Lung (tissue), 12 donors: ENCODE results near the gene GAPT. TPM values are rescaled to one million over a fixed set of nuclear protein-coding genes. Genes with fewer than 3 reads are reported as not detected.

Experiments used
- ATAC-seq: fragments of 200-7000 bp; cut with Tn5 transposase; one replicate; pipeline ENCODE4 v1.9.1; 2020; ENCODE audit warnings: moderate number of reproducible peaks; ENCODE audit not compliant: insufficient read depth, low FRiP score
- DNase-seq, 3 donors: peaks; one replicate each; pipeline ENCODE4 v3.0.0-alpha.2; 2013 to 2017
- H3K27ac ChIP-seq, 2 donors: one replicate each; pipeline ENCODE4 v1.5.1; 2013; ENCODE audit warnings: mild to moderate bottlenecking in 2 of 2, moderate library complexity in 2 of 2, control low read depth in 1 of 2, inconsistent platforms in 1 of 2, low read depth in 1 of 2, low read length in 1 of 2
- H3K27me3 ChIP-seq, 3 donors: one replicate each; pipeline ENCODE4 v1.5.1; 2013; ENCODE audit warnings: low read length in 2 of 3; ENCODE audit not compliant: control insufficient read depth in 3 of 3, insufficient read depth in 3 of 3
- H3K36me3 ChIP-seq, 4 donors: one replicate each; pipeline ENCODE4 v1.5.1; 2013; ENCODE audit warnings: low read length in 4 of 4, mild to moderate bottlenecking in 1 of 4, moderate library complexity in 1 of 4; ENCODE audit not compliant: control insufficient read depth in 4 of 4, insufficient read depth in 4 of 4
- H3K4me1 ChIP-seq, 5 donors: one replicate each; pipeline ENCODE4 v1.5.1; 2013; ENCODE audit warnings: low read length in 5 of 5, mild to moderate bottlenecking in 2 of 5, moderate library complexity in 1 of 5; ENCODE audit not compliant: control insufficient read depth in 5 of 5, insufficient read depth in 5 of 5
- H3K4me3 ChIP-seq: one replicate; pipeline ENCODE4 v1.5.1; 2013; ENCODE audit warnings: mild to moderate bottlenecking, control low read depth, moderate library complexity
- H3K9ac ChIP-seq, 2 donors: one replicate each; pipeline ENCODE4 v1.5.1; 2013; ENCODE audit warnings: low read length in 2 of 2, control low read depth in 1 of 2; ENCODE audit not compliant: insufficient read depth in 1 of 2
- H3K9me3 ChIP-seq, 4 donors: one replicate each; pipeline ENCODE4 v1.5.1; 2013; ENCODE audit warnings: low read length in 3 of 4, mild to moderate bottlenecking in 1 of 4, moderate library complexity in 1 of 4; ENCODE audit not compliant: control insufficient read depth in 4 of 4, insufficient read depth in 3 of 4
- WGBS, 2 donors: extraction: QIAGEN DNeasy Blood & Tissue Kit; methylation state at CpG; one replicate each; pipeline ENCODE4 v1.1.7; 2013; 5-methylcytosine and 5-hydroxymethylcytosine counted together
- polyA plus RNA-seq, 2 donors: library from polyadenylated mRNA; stranded (reverse); fragments of 200-250 nt; gene quantifications; one replicate each; pipeline ENCODE4 v1.2.1, GENCODE V29; 2013
- total RNA-seq, 2 donors: library from RNA; depleted of rRNA in 1 of 2; stranded (reverse); fragments of >200 nt in 1 of 2; gene quantifications; one replicate each; pipeline ENCODE4 v1.2.1, GENCODE V29; 2014 to 2021
- TF ChIP-seq, protein P1 (sequence below): IDR thresholded peaks from 2 replicates; pipeline ENCODE4 v1.5.1; 2012; ENCODE audit warnings: mild to moderate bottlenecking; ENCODE audit errors: control extremely low read depth, extremely low read depth
- donor health status: control.
- donor health status: control.
- donor health status: Bipolar disorder and iron deficiency.
- donor health status: healthy.
- donor health status: DM: yes; HTN: yes; CAD: no.

GAPT gene
- total and polyA plus RNA-seq, 4 donors, result 4.0 to 20.5 (median 4.6) TPM

DNA sequence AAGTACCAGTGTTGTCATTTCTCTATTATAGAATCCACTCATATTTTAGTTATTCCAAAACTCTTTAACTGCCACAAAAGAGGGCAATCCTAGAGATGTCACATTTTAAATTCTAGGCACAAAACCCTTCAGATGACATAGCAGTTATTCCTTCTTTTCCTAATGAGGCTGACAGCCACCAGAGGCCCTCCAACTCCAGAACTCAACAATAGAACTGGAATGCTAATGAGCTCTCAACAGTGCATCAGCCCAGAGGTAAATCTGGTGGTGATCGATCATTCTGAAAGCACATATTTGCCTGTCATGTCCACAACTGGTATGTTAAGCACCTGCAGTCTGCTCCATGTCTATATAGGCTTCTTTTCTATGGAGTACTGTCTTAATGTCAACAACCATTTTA, 51.5 kb downstream of the GAPT start:
- Histone ChIP-seq H3K9ac (no peak overlapping the region), H3K27me3 (no peaks in the 10 kb centered on the region), H3K27ac (no peak overlapping the region), H3K4me3 (no peak overlapping the region), H3K4me1 (no peaks in the 10 kb centered on the region), H3K36me3 (no peaks in the 10 kb centered on the region), H3K9me3 (peaks cover 0 to 2% (median 0%) of the 10 kb centered on the region in 4 donors)
- TF ChIP-seq, protein P1, sequence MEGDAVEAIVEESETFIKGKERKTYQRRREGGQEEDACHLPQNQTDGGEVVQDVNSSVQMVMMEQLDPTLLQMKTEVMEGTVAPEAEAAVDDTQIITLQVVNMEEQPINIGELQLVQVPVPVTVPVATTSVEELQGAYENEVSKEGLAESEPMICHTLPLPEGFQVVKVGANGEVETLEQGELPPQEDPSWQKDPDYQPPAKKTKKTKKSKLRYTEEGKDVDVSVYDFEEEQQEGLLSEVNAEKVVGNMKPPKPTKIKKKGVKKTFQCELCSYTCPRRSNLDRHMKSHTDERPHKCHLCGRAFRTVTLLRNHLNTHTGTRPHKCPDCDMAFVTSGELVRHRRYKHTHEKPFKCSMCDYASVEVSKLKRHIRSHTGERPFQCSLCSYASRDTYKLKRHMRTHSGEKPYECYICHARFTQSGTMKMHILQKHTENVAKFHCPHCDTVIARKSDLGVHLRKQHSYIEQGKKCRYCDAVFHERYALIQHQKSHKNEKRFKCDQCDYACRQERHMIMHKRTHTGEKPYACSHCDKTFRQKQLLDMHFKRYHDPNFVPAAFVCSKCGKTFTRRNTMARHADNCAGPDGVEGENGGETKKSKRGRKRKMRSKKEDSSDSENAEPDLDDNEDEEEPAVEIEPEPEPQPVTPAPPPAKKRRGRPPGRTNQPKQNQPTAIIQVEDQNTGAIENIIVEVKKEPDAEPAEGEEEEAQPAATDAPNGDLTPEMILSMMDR, result no peak
- 95% methylated on average over 1 of the region's 1 CpG for WGBS, 2 donors
- DNase-seq (no peak), ATAC-seq (no peak)

DNA sequence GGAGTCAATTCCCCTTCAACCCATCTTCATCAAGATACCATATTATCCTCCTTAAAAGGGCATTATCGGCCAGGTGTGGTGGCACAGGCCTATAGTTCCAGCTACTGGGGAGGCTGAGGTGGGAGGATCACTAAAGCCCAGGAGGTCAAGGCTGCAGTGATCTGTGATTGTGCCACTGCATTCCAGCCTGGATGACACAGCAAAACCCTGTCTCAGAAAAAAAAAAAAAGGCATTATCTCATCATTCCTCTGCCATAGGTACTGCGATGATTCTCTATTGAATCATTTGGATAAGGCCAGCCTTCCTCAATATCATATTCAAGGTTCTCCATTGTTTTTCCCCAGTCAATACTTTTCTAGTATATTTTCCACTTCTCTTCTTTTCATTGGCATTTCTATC, 52.5 kb downstream of the GAPT start:
- Histone ChIP-seq H3K36me3 (no peaks in the 10 kb centered on the region), H3K4me3 (no peak overlapping the region), H3K9ac (no peak overlapping the region), H3K4me1 (no peaks in the 10 kb centered on the region), H3K27me3 (no peaks in the 10 kb centered on the region), H3K27ac (no peak overlapping the region), H3K9me3 (peaks cover 0 to 2% (median 0%) of the 10 kb centered on the region in 4 donors)
- WGBS, 2 donors, result 72 to 78% methylated on average over 2 of the region's 2 CpGs
- TF ChIP-seq, protein P1, result no peak
- DNase-seq, result no peak
- no peak for ATAC-seq

DNA sequence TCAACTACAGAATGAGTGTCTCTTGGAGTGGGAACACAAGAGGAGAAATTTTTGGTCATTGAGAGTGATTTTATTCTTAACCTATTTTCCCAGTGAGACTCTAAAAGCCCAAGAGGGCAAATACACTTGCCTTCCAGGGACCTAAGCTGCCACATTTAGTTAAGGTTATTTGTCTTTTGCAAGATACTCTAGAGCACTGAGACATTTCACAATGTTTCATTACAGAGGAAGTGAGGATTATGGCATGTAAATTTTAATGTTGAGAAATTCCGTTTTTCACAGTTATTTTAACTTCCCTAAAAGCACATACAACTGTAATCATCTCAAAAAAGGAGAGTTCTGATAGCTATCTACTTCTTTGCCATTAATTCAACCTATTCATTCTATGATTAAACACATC, 53.0 kb downstream of the GAPT start:
- DNase-seq (peak in 1 of 3 donors; percentile 1), ATAC-seq (peak; percentile 75)
- H3K27ac ChIP-seq, result no peak overlapping the region
- no peaks in the 10 kb centered on the region for H3K36me3 ChIP-seq
- H3K9ac ChIP-seq, result no peak overlapping the region
- H3K4me3 ChIP-seq, result no peak overlapping the region
- WGBS, 2 donors, result 9 to 21% methylated on average over 1 of the region's 1 CpG
- H3K9me3 ChIP-seq, result peaks cover 0 to 2% (median 0%) of the 10 kb centered on the region in 4 donors
- H3K27me3 ChIP-seq, result no peaks in the 10 kb centered on the region
- TF ChIP-seq, protein P1, result no peak
- H3K4me1 ChIP-seq, result no peaks in the 10 kb centered on the region

DNA sequence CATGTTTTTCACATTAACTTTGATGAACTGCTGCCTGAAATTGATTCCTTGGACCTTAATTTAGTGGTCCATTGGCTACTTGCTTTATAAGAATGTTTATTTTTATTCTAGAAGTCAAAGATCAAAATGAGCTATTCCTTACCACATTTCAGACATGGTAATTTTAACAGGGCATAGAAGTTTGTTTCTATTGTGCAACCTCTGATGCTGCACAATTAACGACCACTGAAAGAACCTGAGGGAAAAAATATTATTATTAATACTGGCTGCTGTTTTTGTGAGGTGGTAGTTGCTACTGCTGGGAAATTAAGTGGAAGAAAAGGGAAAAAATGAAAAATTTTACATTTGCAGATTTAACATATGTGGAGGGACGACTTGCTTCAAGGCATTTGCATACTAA, 53.7 kb downstream of the GAPT start:
- TF ChIP-seq, protein P1, result no peak
- Histone ChIP-seq H3K36me3 (no peaks in the 10 kb centered on the region), H3K27me3 (no peaks in the 10 kb centered on the region), H3K27ac (no peak overlapping the region), H3K9ac (no peak overlapping the region), H3K9me3 (peaks cover 0 to 2% (median 0%) of the 10 kb centered on the region in 4 donors), H3K4me1 (no peaks in the 10 kb centered on the region), H3K4me3 (no peak overlapping the region)
- no peak for ATAC-seq
- 52 to 63% methylated on average over 2 of the region's 2 CpGs for WGBS, 2 donors
- no peak for DNase-seq
